Stomach (tissue), 9 donors: ENCODE data around the gene BTBD9. TPM values are rescaled to one million over a fixed set of nuclear protein-coding genes. Genes with fewer than 3 reads are reported as not detected.

ENCODE experiments used
- DNase-seq, 2 donors: peaks; one replicate each; pipeline versions ENCODE4 v3.0.0 to v3.0.0-alpha.2; 2013 to 2019
- H3K27ac ChIP-seq, 5 donors: fragments of 200-600 bp in 4 of 5; sonication (generic) in 4 of 5; one replicate each; pipeline ENCODE4 v1.5.1; 2013 to 2019; ENCODE audit warnings: mild to moderate bottlenecking in 1 of 5, moderate library complexity in 1 of 5
- H3K27me3 ChIP-seq, 3 donors: fragments of 200-600 bp; sonication (generic); one replicate each; pipeline ENCODE4 v1.5.1; 2017 to 2019; ENCODE audit warnings: mixed run types in 1 of 3
- H3K36me3 ChIP-seq, 4 donors: fragments of 200-600 bp; sonication (generic); 1 replicate in 3 of 4; 2 replicates in 1 of 4; pipeline ENCODE4 v1.5.1; 2016 to 2019
- H3K4me1 ChIP-seq, 4 donors: fragments of 200-600 bp; sonication (generic); one replicate each; pipeline ENCODE4 v1.5.1; 2016 to 2019
- H3K4me3 ChIP-seq, 4 donors: fragments of 200-600 bp; sonication (generic) in 3 of 4; one replicate each; pipeline ENCODE4 v1.5.1; 2016 to 2019; ENCODE audit warnings: mild to moderate bottlenecking in 1 of 4
- H3K9me3 ChIP-seq, 4 donors: fragments of 200-600 bp; sonication (generic); one replicate each; pipeline ENCODE4 v1.5.1; 2016 to 2019
- EP300 ChIP-seq: sonication (generic); formaldehyde crosslinking; IDR thresholded peaks from one replicate; pipeline ENCODE4 v1.6.1; 2017; ENCODE audit warnings: antibody characterized with exemption
- POLR2A ChIP-seq, 4 donors: fragments of 450-650 bp; IDR thresholded peaks; one replicate each; pipeline ENCODE4 v1.6.1; 2016; ENCODE audit warnings: antibody characterized with exemption in 4 of 4, control low read depth in 2 of 4, mild to moderate bottlenecking in 1 of 4, moderate library complexity in 1 of 4
- POLR2AphosphoS5 ChIP-seq, 3 donors: sonication (generic); formaldehyde crosslinking; IDR thresholded peaks; one replicate each; pipeline ENCODE4 v1.6.1; 2016; ENCODE audit warnings: antibody characterized with exemption in 3 of 3
- WGBS, 5 donors: extraction: QIAGEN DNeasy Blood & Tissue Kit in 3 of 5; methylation state at CpG; one replicate each; pipeline versions ENCODE4 v1.1.5 to v1.1.7; 2013 to 2018; 5-methylcytosine and 5-hydroxymethylcytosine counted together
- intact Hi-C: fragments of 100-400 bp; cut with DNase I; formaldehyde crosslinking; loops from one replicate; pipeline ENCODE4 v1.15.1; 2023; ENCODE audit warnings: low total_unique reads
- polyA plus RNA-seq, 3 donors: library from polyadenylated mRNA; stranded (reverse); fragments of 200-250 nt; gene quantifications; one replicate each; pipeline ENCODE4 v1.2.3, GENCODE V29; 2013
- total RNA-seq, 5 donors: library from RNA; depleted of rRNA; stranded (reverse); fragments of >200 nt; gene quantifications; one replicate each; pipeline versions ENCODE4 v1.1.0 to v1.2.3, GENCODE V29; 2014 to 2016
- TF ChIP-seq, protein P1 (sequence below), 7 experiments: fragments of 450-650 bp in 4 of 7; fragments of 200-600 bp in 3 of 7; sonication (generic) in 3 of 7; IDR thresholded peaks; one replicate each; pipeline ENCODE4 v1.5.1; 2016 to 2019; ENCODE audit warnings: antibody characterized with exemption in 7 of 7, control low read depth in 2 of 7, mild to moderate bottlenecking in 1 of 7
- donor health status: healthy with polysubstance abuse.
- donor health status: Bipolar disorder and iron deficiency.
- donor health status: healthy.

Gene BTBD9
- total and polyA plus RNA-seq, 8 donors, result 1.4 to 90.2 (median 6.8) TPM

- 71 to 83% (median 81%) methylated on average over 4 of the region's 4 CpGs for WGBS, 5 donors
These were observed 46.7 kb upstream of the BTBD9 start for GRCh38 chr6:38686270-38687042.

DNA sequence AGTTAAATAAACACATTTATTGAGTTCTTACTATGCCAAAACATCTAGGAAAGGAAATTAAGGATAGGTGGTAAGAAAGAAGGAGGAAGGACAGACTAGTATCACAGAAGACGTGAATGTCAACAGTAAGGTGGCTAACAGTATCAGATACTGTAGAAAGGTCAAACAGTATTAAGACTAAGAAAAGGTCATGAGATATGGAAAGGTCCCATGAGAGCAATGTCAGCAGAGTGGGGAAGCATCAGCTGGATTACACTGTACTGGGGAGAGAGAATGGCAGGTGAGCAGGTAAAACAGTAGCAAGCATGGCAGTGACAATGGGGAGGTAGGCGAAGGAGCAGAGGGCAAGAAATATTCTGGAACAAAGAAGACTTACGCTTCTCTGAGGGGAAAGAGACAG, 45.2 kb upstream of the BTBD9 start:
- no peak for DNase-seq
- TF ChIP-seq POLR2A (IDR thresholded peaks at IDR 0.05) (no peak), POLR2AphosphoS5 (IDR thresholded peaks at IDR 0.05) (no peak), EP300 (no peak)
- TF ChIP-seq, protein P1, sequence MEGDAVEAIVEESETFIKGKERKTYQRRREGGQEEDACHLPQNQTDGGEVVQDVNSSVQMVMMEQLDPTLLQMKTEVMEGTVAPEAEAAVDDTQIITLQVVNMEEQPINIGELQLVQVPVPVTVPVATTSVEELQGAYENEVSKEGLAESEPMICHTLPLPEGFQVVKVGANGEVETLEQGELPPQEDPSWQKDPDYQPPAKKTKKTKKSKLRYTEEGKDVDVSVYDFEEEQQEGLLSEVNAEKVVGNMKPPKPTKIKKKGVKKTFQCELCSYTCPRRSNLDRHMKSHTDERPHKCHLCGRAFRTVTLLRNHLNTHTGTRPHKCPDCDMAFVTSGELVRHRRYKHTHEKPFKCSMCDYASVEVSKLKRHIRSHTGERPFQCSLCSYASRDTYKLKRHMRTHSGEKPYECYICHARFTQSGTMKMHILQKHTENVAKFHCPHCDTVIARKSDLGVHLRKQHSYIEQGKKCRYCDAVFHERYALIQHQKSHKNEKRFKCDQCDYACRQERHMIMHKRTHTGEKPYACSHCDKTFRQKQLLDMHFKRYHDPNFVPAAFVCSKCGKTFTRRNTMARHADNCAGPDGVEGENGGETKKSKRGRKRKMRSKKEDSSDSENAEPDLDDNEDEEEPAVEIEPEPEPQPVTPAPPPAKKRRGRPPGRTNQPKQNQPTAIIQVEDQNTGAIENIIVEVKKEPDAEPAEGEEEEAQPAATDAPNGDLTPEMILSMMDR (IDR thresholded peaks at IDR 0.05), result no peak
- peaks cover 0 to 52% (median 43%) of the 10 kb centered on the region in 4 donors for H3K36me3 ChIP-seq
- H3K9me3 ChIP-seq, result no peaks in the 10 kb centered on the region
- no peaks in the 10 kb centered on the region for H3K27me3 ChIP-seq
- peaks cover 0 to 39% (median 19%) of the 10 kb centered on the region in 4 donors for H3K4me1 ChIP-seq
- intact Hi-C loops, result no loop called here
- WGBS, 5 donors, result 77 to 88% (median 79%) methylated on average over 3 of the region's 3 CpGs
- H3K4me3 ChIP-seq, result no peak overlapping the region
- H3K27ac ChIP-seq, result no peak overlapping the region

More at GRCh38 chr6:38686270-38687042, 46.7 kb upstream of the BTBD9 start:
- Histone ChIP-seq H3K27ac (peak overlapping the region in 2 of 5 donors; percentile 17 to 20), H3K27me3 (no peaks in the 10 kb centered on the region), H3K36me3 (peaks cover 0 to 37% (median 27%) of the 10 kb centered on the region in 4 donors), H3K4me1 (peaks cover 0 to 39% (median 19%) of the 10 kb centered on the region in 4 donors), H3K9me3 (no peaks in the 10 kb centered on the region), H3K4me3 (no peak overlapping the region)
- intact Hi-C loops, result no loop called here
- TF ChIP-seq POLR2A (IDR thresholded peaks at IDR 0.05) (no peak), EP300 (no peak), POLR2AphosphoS5 (IDR thresholded peaks at IDR 0.05) (no peak)
- TF ChIP-seq, protein P1 (IDR thresholded peaks at IDR 0.05), result no peak
- DNase-seq, result no peak

DNA sequence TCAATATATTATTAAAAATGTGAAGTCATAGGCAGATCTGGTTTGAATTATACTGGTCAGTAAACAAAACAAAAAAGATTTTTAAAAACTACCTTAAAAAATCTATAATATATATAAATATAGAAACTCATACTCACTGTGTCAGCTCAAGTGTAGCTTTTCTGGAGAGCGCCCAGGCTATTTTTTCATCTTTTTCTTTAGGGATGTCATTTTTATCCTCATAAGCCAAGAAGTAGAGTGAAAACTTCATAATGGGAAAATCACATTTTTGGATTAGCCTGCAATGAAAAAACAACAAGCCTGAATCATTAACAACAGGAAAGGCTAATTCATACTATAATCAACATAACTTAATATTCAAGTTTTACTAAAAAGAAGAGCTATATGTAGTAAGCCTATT, 44.5 kb upstream of the BTBD9 start:
- no peaks in the 10 kb centered on the region for H3K9me3 ChIP-seq
- 94 to 99% (median 95%) methylated on average over 1 of the region's 1 CpG for WGBS, 5 donors
- intact Hi-C loops, result no loop called here

DNA sequence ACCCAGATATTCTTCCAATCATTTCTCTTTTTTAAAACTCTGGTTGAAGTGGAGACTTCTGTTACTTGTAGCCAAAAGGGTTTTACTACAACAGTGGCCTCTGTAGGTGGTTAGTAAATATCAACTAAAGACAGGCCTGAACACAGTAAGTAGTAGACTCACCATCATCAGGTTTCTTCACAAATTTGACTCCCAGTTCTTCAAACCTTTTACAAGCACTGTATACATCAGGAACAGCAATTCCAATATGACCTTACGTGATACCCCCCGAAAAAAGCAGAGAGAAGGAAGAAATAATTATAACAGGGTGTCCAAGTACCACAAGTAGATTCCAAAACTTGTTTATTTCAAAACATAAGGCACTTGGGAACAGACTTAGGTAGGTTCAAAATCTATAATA, 42.1 kb upstream of the BTBD9 start:
- WGBS, 5 donors, result 95 to 99% (median 98%) methylated on average over 2 of the region's 2 CpGs
- no peak for DNase-seq
- intact Hi-C loops, result no loop called here
- H3K4me1 ChIP-seq, result peaks cover 0 to 13% (median 4%) of the 10 kb centered on the region in 4 donors
- H3K27me3 ChIP-seq, result no peaks in the 10 kb centered on the region
- H3K4me3 ChIP-seq, result no peak overlapping the region
- H3K27ac ChIP-seq, result no peak overlapping the region
- TF ChIP-seq POLR2A (IDR thresholded peaks at IDR 0.05) (no peak), EP300 (no peak), POLR2AphosphoS5 (IDR thresholded peaks at IDR 0.05) (no peak)
- TF ChIP-seq, protein P1 (IDR thresholded peaks at IDR 0.05), result no peak
- H3K9me3 ChIP-seq, result no peaks in the 10 kb centered on the region
- peaks cover 0 to 77% (median 70%) of the 10 kb centered on the region in 4 donors for H3K36me3 ChIP-seq

More for the DNA sequence above, 44.5 kb upstream of the BTBD9 start:
- H3K4me1 ChIP-seq, result peaks cover 0 to 33% (median 17%) of the 10 kb centered on the region in 4 donors
- H3K4me3 ChIP-seq, result no peak overlapping the region
- TF ChIP-seq POLR2AphosphoS5 (IDR thresholded peaks at IDR 0.05), result no peak
- H3K27me3 ChIP-seq, result no peaks in the 10 kb centered on the region
- no peak for DNase-seq
- peaks cover 0 to 56% (median 46%) of the 10 kb centered on the region in 4 donors for H3K36me3 ChIP-seq
- H3K27ac ChIP-seq, result no peak overlapping the region

DNA sequence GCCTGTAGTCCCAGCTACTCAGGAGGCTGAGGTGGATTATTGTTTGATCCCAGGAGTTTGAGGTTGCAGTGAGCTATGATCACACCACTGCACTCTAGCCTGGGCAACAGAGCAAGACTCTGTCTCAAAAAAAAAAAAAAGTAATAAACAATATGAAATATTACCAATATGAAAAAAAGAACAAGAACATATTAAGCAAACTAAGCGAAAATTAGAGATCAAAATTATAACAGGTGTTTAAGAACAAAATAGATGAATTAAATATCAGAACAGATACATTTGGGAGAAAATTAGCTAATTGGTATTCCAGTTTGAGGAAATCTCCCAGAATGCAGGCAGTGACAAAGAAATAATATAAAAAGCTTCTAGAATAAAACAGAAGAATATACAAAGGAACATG, 39.9 kb upstream of the BTBD9 start:
- 95 to 100% (median 96%) methylated on average over 1 of the region's 1 CpG for WGBS, 5 donors
- no peak for TF ChIP-seq EP300
- TF ChIP-seq, protein P1 (IDR thresholded peaks at IDR 0.05), result no peak
- TF ChIP-seq POLR2AphosphoS5 (IDR thresholded peaks at IDR 0.05), result no peak
- TF ChIP-seq POLR2A (IDR thresholded peaks at IDR 0.05), result no peak
- H3K4me3 ChIP-seq, result no peak overlapping the region
- DNase-seq, result no peak
- H3K27ac ChIP-seq, result no peak overlapping the region
- peaks cover 7 to 92% (median 89%) of the 10 kb centered on the region in 4 donors for H3K36me3 ChIP-seq
- no peaks in the 10 kb centered on the region for H3K4me1 ChIP-seq
- intact Hi-C loops, result no loop called here
- H3K9me3 ChIP-seq, result no peaks in the 10 kb centered on the region
- no peaks in the 10 kb centered on the region for H3K27me3 ChIP-seq
